ENCODE measurements around the gene KRT86.
"Not testable (repeated sequence)": the region's sequence is repeated elsewhere in the genome, so short reads cannot be mapped to it uniquely, and the experiment has no call there.

Gene KRT86

GRCh38 chr12:52238916-52239646 lies 35.4 kb upstream of the KRT86 start:
- no peak for DNase-seq (ENCODE audit: low read depth)

GRCh38 chr12:52239767-52240166 lies 34.7 kb upstream of the KRT86 start:
- no peak for DNase-seq (ENCODE audit: low read depth)

GRCh38 chr12:52240247-52240646 lies 34.2 kb upstream of the KRT86 start:
- DNase-seq (ENCODE audit: low read depth) = not testable (repeated sequence)

GRCh38 chr12:52241205-52241842 lies 33.1 kb upstream of the KRT86 start:
- DNase-seq (ENCODE audit: low read depth) = no peak

- no peak for DNase-seq (ENCODE audit: low read depth)
Measured at GRCh38 chr12:52242442-52243258, 31.8 kb upstream of the KRT86 start.

DNA sequence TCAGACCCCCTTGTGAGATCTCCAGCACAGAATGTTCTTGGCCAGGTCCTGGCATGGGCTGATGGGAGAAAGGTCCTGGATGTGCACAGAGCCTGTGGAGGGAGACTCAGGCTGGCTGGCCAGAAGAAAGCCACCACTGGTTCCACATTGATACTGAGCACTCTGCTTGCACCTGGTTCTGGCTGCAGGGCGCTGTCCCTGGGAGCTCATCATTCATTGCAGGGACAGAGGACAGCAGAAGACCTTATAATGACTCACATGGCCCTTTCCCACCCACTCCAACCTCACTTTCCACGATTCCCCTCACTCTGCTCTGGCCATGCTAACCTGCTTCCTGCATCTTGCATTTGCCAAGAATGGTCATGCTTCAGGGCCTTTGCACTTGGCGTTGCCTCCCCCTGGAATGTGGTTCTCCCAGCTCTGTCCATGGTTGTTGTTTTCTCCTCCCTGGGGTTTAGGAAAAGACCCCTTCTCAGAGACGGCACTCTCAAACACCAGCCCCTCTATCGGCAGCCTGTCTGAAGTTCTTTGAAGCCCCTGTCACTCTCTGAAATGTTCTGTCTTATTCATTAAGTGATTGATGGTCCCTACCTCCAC lies 31.1 kb upstream of the KRT86 start:
- no peak for DNase-seq (ENCODE audit: low read depth)

DNA sequence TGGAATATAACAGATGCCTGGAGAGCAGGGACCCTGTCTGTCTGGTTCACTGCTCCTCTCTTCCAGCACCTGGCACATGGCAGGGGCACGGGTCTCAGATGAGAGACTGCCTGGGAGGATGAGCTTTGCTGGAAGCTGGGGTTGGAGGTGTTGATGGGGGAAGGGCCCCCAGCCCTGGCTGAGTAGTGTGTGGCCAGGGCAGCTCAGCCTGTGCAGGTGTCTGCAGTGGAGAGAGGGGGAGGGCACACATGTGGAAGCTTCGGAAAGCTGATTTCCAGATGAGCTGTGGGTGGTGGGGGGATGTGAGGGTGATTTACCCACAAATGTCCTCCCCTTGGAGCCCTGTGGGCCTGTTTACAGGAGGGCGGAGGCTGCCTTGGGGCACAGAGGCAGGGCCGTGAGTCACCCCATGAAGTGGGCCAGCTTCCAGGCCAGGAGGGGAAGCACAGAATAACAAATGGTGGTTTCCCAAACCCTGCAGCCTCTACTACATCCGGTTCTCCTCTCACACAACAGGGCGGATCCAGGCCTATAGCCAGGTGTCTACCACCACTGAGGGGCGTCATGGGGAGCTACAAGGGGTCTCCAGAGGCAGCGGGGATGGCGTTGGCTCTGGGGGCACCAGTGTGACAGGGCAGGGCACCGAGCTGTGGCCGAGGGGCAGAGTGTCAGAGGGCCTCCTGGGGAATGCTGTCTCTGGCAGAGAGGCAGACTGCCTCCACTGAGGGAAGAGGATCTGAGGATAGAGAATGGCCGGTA lies 30.4 kb upstream of the KRT86 start:
- DNase-seq (ENCODE audit: low read depth) = peak; percentile 85

DNA sequence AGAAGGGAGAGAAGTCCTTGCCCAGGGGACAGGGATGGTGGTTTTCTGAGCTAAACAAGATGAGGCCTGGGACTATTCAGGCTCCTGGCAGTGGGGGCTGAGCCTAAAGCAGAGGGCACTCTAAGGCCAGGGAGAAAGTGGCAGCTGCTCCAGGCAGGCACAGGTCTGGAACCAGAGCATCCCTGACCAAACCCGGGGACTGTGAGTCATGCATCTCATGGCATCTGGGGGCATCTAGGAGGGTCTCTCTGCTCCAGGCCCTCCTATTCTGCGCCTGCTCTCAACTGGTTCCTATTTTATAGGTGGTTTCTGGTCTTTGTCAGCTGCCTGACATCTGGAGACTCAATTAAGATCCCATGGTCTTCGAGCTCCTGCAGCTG lies 29.8 kb upstream of the KRT86 start:
- DNase-seq (ENCODE audit: low read depth) = no peak

DNA sequence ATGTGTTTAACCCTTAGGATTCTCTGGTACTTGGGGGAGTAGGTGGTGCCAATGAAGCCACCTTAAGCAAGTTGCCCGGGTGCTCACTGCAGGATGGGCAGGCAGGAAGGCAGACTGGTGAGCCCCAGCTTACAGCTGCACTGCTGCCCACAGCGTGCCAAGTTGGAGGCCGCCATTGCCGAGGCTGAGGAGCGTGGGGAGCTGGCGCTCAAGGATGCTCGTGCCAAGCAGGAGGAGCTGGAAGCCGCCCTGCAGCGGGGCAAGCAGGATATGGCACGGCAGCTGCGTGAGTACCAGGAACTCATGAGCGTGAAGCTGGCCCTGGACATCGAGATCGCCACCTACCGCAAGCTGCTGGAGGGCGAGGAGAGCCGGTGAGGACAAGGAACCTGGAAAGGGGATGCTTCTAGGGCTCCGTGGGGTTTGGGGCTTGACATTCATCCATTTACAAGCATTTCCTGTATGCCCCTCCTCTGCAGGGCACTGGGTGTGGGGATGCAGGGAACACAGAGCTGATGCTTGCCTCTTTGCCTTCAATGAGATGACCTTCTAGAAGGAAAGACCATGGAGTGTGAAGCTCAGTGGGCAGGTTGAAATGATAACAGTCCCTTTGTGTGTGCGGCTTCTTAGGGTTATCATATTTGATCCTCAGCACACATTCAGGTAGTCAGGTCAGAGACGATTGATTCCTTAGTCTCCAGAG lies 29.0 kb upstream of the KRT86 start:
- no peak for DNase-seq (ENCODE audit: low read depth)

GRCh38 chr12:52245962-52246569 lies 28.4 kb upstream of the KRT86 start:
- no peak for DNase-seq (ENCODE audit: low read depth)

GRCh38 chr12:52246720-52247621 lies 27.5 kb upstream of the KRT86 start:
- no peak for DNase-seq (ENCODE audit: low read depth)

- DNase-seq (ENCODE audit: low read depth) = no peak
Measured at GRCh38 chr12:52247622-52248540, 26.6 kb upstream of the KRT86 start.

DNA sequence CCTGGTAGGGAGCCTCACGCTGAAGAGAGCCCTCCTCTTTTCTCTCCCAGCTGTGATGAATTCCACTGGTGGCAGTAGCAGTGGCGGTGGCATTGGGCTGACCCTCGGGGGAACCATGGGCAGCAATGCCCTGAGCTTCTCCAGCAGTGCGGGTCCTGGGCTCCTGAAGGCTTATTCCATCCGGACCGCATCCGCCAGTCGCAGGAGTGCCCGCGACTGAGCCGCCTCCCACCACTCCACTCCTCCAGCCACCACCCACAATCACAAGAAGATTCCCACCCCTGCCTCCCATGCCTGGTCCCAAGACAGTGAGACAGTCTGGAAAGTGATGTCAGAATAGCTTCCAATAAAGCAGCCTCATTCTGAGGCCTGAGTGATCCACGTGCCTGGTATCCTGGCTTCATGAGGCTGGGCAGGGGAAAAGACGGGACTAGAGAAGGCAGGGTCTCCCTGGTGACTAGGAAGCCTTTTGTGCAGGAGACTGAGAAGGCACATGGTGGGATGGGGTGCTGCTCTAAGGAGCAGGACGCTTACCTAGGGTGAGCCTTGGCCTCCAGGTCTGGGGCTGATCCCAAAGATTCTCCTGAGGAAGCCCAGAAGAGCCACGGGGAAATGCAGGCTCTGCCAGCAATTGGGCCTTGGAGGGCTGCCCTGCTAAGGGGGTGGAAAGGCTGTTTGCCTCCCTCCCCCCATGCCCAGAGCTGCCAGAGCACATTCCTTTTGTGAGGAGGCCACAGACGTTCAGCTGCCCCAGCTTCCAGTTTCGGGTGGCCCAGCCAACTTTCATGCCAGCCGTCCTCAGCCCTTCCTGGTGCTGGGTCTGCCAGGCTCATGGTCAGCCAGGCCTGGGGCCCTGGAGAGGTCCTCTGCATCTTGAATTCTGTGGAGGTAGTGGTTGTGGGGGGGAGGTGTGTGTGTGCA lies 25.6 kb upstream of the KRT86 start:
- no peak for DNase-seq (ENCODE audit: low read depth)

- no peak for DNase-seq (ENCODE audit: low read depth)
Measured at GRCh38 chr12:52249511-52250047, 24.9 kb upstream of the KRT86 start.

- DNase-seq (ENCODE audit: low read depth) = no peak
Measured at GRCh38 chr12:52250048-52250990, 24.1 kb upstream of the KRT86 start.

Data from HS-27A (cell line).